DND-41 (cell line): ENCODE measurements around the gene UTF1.

ENCODE experiments used
- CTCF ChIP-seq: IDR thresholded peaks from 2 replicates; pipeline ENCODE4 v1.5.1; 2012; ENCODE audit warnings: borderline replicate concordance, low read length, moderate library complexity, mild to moderate bottlenecking; ENCODE audit not compliant: poor library complexity, severe bottlenecking; ENCODE audit errors: extremely low read depth
- EZH2 ChIP-seq: IDR thresholded peaks from 3 replicates; pipeline ENCODE4 v1.6.1; 2012; ENCODE audit warnings: borderline replicate concordance, low read depth, mild to moderate bottlenecking, moderate library complexity, low read length, inconsistent platforms; ENCODE audit not compliant: severe bottlenecking

GRCh38 chr10:133198621-133199487, 31.2 kb upstream of the UTF1 start:
- no peak for TF ChIP-seq CTCF
- no peak for TF ChIP-seq EZH2
